ENCODE data around the gene MRAS. TPM values are rescaled to one million over a fixed set of nuclear protein-coding genes. Genes with fewer than 3 reads are reported as not detected.

MRAS gene
- total RNA-seq, 1 experiment from 2014 or later = 13.2 TPM

GRCh38 chr3:138360869-138361525 lies 12.6 kb downstream of the MRAS start:
- no peak overlapping the region for H3K27ac Mint-ChIP-seq (ENCODE audit: unreplicated experiment)
- intact Hi-C loops (cut with micrococcal nuclease; ENCODE audit: unreplicated experiment) = no loop called here
- no TSS peak for BruUV-seq (replicated peaks)
- H3K4me3 Mint-ChIP-seq (ENCODE audit: low read depth, unreplicated experiment) = no peak overlapping the region
- H3K36me3 Mint-ChIP-seq (ENCODE audit: insufficient read depth, unreplicated experiment) = no peaks in the 10 kb centered on the region
- CTCF ChIA-PET = no interaction called here
- H3K9me3 Mint-ChIP-seq (ENCODE audit: low read depth, unreplicated experiment) = no peaks in the 10 kb centered on the region
- no peak for DNase-seq
- no peaks in the 10 kb centered on the region for H3K4me1 Mint-ChIP-seq (ENCODE audit: low read depth, unreplicated experiment)
- no peak for TF ChIP-seq CTCF (IDR thresholded peaks at IDR 0.05; ENCODE audit: unreplicated experiment)
- peaks cover 37% of the 10 kb centered on the region for H3K27me3 Mint-ChIP-seq (ENCODE audit: unreplicated experiment)

DNA sequence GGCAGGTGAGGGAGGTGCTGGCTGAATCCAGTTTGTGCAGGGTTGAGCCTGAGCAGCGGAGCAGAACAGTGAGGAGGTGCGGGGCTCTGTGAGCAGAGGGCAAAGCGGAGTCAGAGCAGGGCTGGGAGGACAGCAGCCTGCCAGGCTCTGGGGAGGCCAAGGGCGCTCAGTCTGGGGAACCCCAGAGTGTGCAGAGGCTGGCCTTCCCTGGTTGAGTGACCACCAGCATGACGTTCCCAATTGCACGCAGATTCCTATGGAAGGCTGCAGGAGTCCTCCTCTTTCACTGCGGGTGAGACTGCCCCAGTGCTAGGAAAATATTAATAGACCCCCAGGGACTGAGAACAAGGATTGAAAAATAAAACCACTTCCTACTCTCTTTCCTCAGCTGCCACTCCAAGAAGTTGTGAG lies 13.2 kb downstream of the MRAS start:
- H3K36me3 Mint-ChIP-seq (ENCODE audit: insufficient read depth, unreplicated experiment) = no peaks in the 10 kb centered on the region
- intact Hi-C loops (cut with micrococcal nuclease; ENCODE audit: unreplicated experiment) = no loop called here
- no TSS peak for BruUV-seq (replicated peaks)
- no peaks in the 10 kb centered on the region for H3K4me1 Mint-ChIP-seq (ENCODE audit: low read depth, unreplicated experiment)
- TF ChIP-seq CTCF (IDR thresholded peaks at IDR 0.05; ENCODE audit: unreplicated experiment) = no peak
- CTCF ChIA-PET = no interaction called here
- peaks cover 40% of the 10 kb centered on the region for H3K27me3 Mint-ChIP-seq (ENCODE audit: unreplicated experiment)
- H3K27ac Mint-ChIP-seq (ENCODE audit: unreplicated experiment) = no peak overlapping the region
- no peak overlapping the region for H3K4me3 Mint-ChIP-seq (ENCODE audit: low read depth, unreplicated experiment)
- no peak for DNase-seq
- no peaks in the 10 kb centered on the region for H3K9me3 Mint-ChIP-seq (ENCODE audit: low read depth, unreplicated experiment)

DNA sequence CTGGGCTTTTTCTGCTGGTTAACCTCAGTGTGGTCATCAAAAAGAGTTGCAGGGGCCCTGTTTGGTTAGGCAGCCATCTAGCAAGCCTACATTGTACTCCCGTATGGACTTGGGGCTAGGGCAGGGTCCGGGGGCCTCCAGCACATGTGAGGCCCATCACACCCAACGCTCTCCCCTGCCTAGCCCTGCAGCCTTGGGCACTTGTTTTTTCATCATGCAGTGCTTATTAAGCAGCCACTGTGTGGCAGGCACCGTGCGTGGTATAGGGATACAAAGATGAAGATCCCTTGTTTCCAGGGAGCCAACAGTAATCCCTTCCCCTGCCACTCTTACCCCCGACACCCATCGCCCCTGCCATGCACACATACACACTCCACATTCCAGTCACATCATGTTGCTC lies 14.2 kb downstream of the MRAS start:
- no peak overlapping the region for H3K4me3 Mint-ChIP-seq (ENCODE audit: low read depth, unreplicated experiment)
- no peaks in the 10 kb centered on the region for H3K4me1 Mint-ChIP-seq (ENCODE audit: low read depth, unreplicated experiment)
- no TSS peak for BruUV-seq (replicated peaks)
- peaks cover 40% of the 10 kb centered on the region for H3K27me3 Mint-ChIP-seq (ENCODE audit: unreplicated experiment)
- no peak overlapping the region for H3K27ac Mint-ChIP-seq (ENCODE audit: unreplicated experiment)
- no peak for DNase-seq
- intact Hi-C loops (cut with micrococcal nuclease; ENCODE audit: unreplicated experiment) = no loop called here
- CTCF ChIA-PET = no interaction called here
- no peaks in the 10 kb centered on the region for H3K36me3 Mint-ChIP-seq (ENCODE audit: insufficient read depth, unreplicated experiment)
- no peaks in the 10 kb centered on the region for H3K9me3 Mint-ChIP-seq (ENCODE audit: low read depth, unreplicated experiment)
- no peak for TF ChIP-seq CTCF (IDR thresholded peaks at IDR 0.05; ENCODE audit: unreplicated experiment)

- no TSS peak for BruUV-seq (replicated peaks)
- no peak for DNase-seq
- Mint-ChIP-seq H3K4me1 (ENCODE audit: low read depth, unreplicated experiment) (no peaks in the 10 kb centered on the region), H3K9me3 (ENCODE audit: low read depth, unreplicated experiment) (no peaks in the 10 kb centered on the region), H3K36me3 (ENCODE audit: insufficient read depth, unreplicated experiment) (no peaks in the 10 kb centered on the region), H3K27ac (ENCODE audit: unreplicated experiment) (no peak overlapping the region), H3K27me3 (ENCODE audit: unreplicated experiment) (peaks cover 40% of the 10 kb centered on the region), H3K4me3 (ENCODE audit: low read depth, unreplicated experiment) (no peak overlapping the region)
- TF ChIP-seq CTCF (IDR thresholded peaks at IDR 0.05; ENCODE audit: unreplicated experiment) = no peak
- CTCF ChIA-PET = interaction anchor here (0.9 kb wide), 1 partner anchor 9 kb away, joined by 3 read pairs; no protein-coding TSS in a partner anchor
- intact Hi-C loops (cut with micrococcal nuclease; ENCODE audit: unreplicated experiment) = no loop called here
These were observed 14.9 kb downstream of the MRAS start for GRCh38 chr3:138363322-138363721.

Data from Calu3 (cell line).